ENCODE measurements around the gene ZBTB24. TPM values are rescaled to one million over a fixed set of nuclear protein-coding genes. Genes with fewer than 3 reads are reported as not detected.

ZBTB24 gene
- total and polyA plus RNA-seq, 2 of the 13 experiments (the other 11 are each of a cell fraction or from before 2014, with no cell fraction given) = 1.5 to 6.2 TPM

GRCh38 chr6:109448615-109449014 is 34.4 kb downstream of the ZBTB24 start (continued):
- TF ChIP-seq ZHX2 (IDR thresholded peaks at IDR 0.05; ENCODE audit: low read depth) (no peak), ZHX2 (CRISPR knock-in tag; IDR thresholded peaks at IDR 0.05; ENCODE audit: borderline replicate concordance) (no peak), ZNF407 (CRISPR knock-in tag; IDR thresholded peaks at IDR 0.05; ENCODE audit: not compliant biosample characterization) (no peak), ZNF138 (CRISPR knock-in tag; IDR thresholded peaks at IDR 0.05; ENCODE audit: low read depth) (no peak), HNRNPK (IDR thresholded peaks at IDR 0.05; ENCODE audit: low read depth, low read length, poor library complexity, severe bottlenecking) (no peak), ZBTB8A (CRISPR knock-in tag; IDR thresholded peaks at IDR 0.05; ENCODE audit: borderline replicate concordance, low read depth) (no peak)
